Left ventricle myocardium inferior (tissue), 1 donor: ENCODE results near the gene VASP. TPM values are rescaled to one million over a fixed set of nuclear protein-coding genes. Genes with fewer than 3 reads are reported as not detected.

Source experiments
- DNase-seq: peaks from one replicate; pipeline ENCODE4 v3.0.0-alpha.2; 2020
- H3K27ac ChIP-seq: fragments of 200-600 bp; replicated peaks from 2 replicates; pipeline ENCODE4 v1.8.0; 2021
- H3K27me3 ChIP-seq: fragments of 200-600 bp; 2 replicates; pipeline ENCODE4 v1.8.0; 2021; ENCODE audit warnings: low read depth
- H3K36me3 ChIP-seq: fragments of 200-600 bp; 2 replicates; pipeline ENCODE4 v1.8.0; 2021
- H3K4me1 ChIP-seq: fragments of 200-600 bp; 2 replicates; pipeline ENCODE4 v1.8.0; 2021
- H3K4me3 ChIP-seq: fragments of 200-600 bp; 2 replicates; pipeline ENCODE4 v1.8.0; 2021; ENCODE audit warnings: mild to moderate bottlenecking, moderate library complexity
- H3K9me3 ChIP-seq: fragments of 200-600 bp; replicated peaks from 2 replicates; pipeline ENCODE4 v1.8.0; 2021
- CTCF ChIP-seq: fragments of 200-600 bp; IDR thresholded peaks from 2 replicates; pipeline ENCODE4 v1.8.0; 2021; ENCODE audit warnings: antibody characterized with exemption, mild to moderate bottlenecking, borderline replicate concordance
- intact Hi-C: fragments of 100-400 bp; cut with micrococcal nuclease; formaldehyde crosslinking; loops from one replicate; pipeline ENCODE4 v1.11.0; 2022
- total RNA-seq: library from RNA; stranded (reverse); fragmentation: NEBNext Ultra II Directional; extraction: Animal tissue kit (Norgen Biotek cat#: 25700); gene quantifications from one replicate; pipeline ENCODE4 v1.2.1, GENCODE V29; 2021
- donor health status: DM: no; HTN: yes; CAD: no; lungs with severe emphysema.

Gene VASP
- total RNA-seq, 1 donor from 2014 or later, result 32.8 TPM

GRCh38 chr19:45526143-45526542, 18.9 kb downstream of the VASP start:
- peaks cover 2% of the 10 kb centered on the region for H3K9me3 ChIP-seq
- H3K36me3 ChIP-seq, result peaks cover 54% of the 10 kb centered on the region
- intact Hi-C loops, result loop anchor here (10.0 kb wide), 2 partner anchors 49 to 119 kb away; no protein-coding TSS in a partner anchor
- H3K4me3 ChIP-seq, result no peak overlapping the region
- H3K27me3 ChIP-seq, result peaks cover 5% of the 10 kb centered on the region
- peak; percentile 11 for TF ChIP-seq CTCF
- peak overlapping the region; percentile 74 for H3K27ac ChIP-seq
- peak; percentile 61 for DNase-seq
- peaks cover 47% of the 10 kb centered on the region for H3K4me1 ChIP-seq

GRCh38 chr19:45526971-45527370, 19.7 kb downstream of the VASP start:
- intact Hi-C loops, result loop anchor here (10.0 kb wide), 2 partner anchors 48 to 118 kb away; no protein-coding TSS in a partner anchor
- peaks cover 45% of the 10 kb centered on the region for H3K36me3 ChIP-seq
- H3K27ac ChIP-seq, result peak overlapping the region; percentile 74

GRCh38 chr19:45527731-45528130, 20.5 kb downstream of the VASP start:
- no peak overlapping the region for H3K27ac ChIP-seq
- peaks cover 46% of the 10 kb centered on the region for H3K4me1 ChIP-seq
- peaks cover 5% of the 10 kb centered on the region for H3K9me3 ChIP-seq
- H3K36me3 ChIP-seq, result peaks cover 38% of the 10 kb centered on the region
- no peak for TF ChIP-seq CTCF
- DNase-seq, result no peak
- H3K4me3 ChIP-seq, result no peak overlapping the region
- H3K27me3 ChIP-seq, result peaks cover 5% of the 10 kb centered on the region
- intact Hi-C loops, result loop anchor here (10.0 kb wide), 2 partner anchors 47 to 117 kb away; no protein-coding TSS in a partner anchor

More at GRCh38 chr19:45526971-45527370, 19.7 kb downstream of the VASP start:
- DNase-seq, result no peak
- peaks cover 5% of the 10 kb centered on the region for H3K9me3 ChIP-seq
- no peak for TF ChIP-seq CTCF
- H3K4me3 ChIP-seq, result no peak overlapping the region
- H3K4me1 ChIP-seq, result peaks cover 46% of the 10 kb centered on the region
- peaks cover 5% of the 10 kb centered on the region for H3K27me3 ChIP-seq

GRCh38 chr19:45528149-45528743, 21.0 kb downstream of the VASP start:
- H3K4me3 ChIP-seq, result peak overlapping the region; percentile 60
- H3K4me1 ChIP-seq, result peaks cover 46% of the 10 kb centered on the region
- no peak overlapping the region for H3K27ac ChIP-seq
- intact Hi-C loops, result loop anchor here (10.0 kb wide), 2 partner anchors 47 to 117 kb away; no protein-coding TSS in a partner anchor
- no peak for DNase-seq
- peaks cover 33% of the 10 kb centered on the region for H3K36me3 ChIP-seq
- peaks cover 5% of the 10 kb centered on the region for H3K9me3 ChIP-seq
- TF ChIP-seq CTCF, result no peak
- peaks cover 5% of the 10 kb centered on the region for H3K27me3 ChIP-seq

- no peak for DNase-seq
- H3K36me3 ChIP-seq, result peaks cover 30% of the 10 kb centered on the region
- H3K27me3 ChIP-seq, result peaks cover 5% of the 10 kb centered on the region
- no peak for TF ChIP-seq CTCF
- intact Hi-C loops, result loop anchor here (10.0 kb wide), 2 partner anchors 46 to 116 kb away; no protein-coding TSS in a partner anchor
- peaks cover 46% of the 10 kb centered on the region for H3K4me1 ChIP-seq
- H3K27ac ChIP-seq, result no peak overlapping the region
- peak overlapping the region; percentile 60 for H3K4me3 ChIP-seq
- peaks cover 5% of the 10 kb centered on the region for H3K9me3 ChIP-seq
Measured at GRCh38 chr19:45528744-45529419, 21.6 kb downstream of the VASP start.
